CD4-positive, alpha-beta T cell treated with Interleukin-21 for 1 hour (primary cell): ENCODE data around the gene FAM131B.

Experiments
- DNase-seq: peaks from one replicate; pipeline ENCODE4 v3.0.0-alpha.2; 2020

Gene FAM131B

DNA sequence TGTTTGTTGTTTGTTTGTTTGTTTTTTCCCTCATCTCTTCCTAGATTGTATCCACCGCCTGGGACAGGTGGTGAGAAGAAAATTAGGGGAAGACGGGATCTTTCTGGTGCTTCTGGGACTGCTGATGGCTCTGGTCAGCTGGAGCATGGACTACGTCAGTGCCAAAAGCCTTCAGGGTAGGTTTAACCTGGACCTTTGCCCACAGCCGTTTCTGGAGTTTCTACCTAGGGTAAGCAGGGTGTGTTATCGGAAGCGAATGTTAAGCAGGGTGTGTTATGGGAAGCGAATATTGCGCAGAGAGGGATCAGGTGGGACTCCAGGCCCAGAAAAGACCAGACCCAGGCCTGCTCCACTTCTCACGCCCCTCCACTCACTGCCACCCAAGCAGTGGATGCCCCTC, 41.9 kb downstream of the FAM131B start:
- no peak for DNase-seq

DNA sequence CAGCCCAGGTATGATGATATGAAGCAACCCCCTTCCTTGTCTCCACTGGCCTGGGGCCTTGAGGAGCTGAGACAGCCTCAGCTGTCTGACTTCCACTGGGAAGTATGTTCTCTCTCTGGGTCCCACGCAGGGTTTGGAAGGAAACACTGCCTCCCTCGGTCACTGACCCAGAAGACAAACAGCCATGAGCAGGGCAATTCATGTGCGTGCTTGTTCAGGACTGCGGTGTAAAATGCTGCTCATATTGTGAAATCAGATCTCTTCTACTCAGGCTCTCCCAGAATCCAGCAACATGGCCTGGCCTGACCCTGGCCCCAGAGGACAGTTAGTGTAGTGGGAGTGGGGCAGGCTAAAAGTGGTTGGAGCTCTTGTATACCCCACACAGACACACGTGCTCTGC, 43.9 kb downstream of the FAM131B start:
- DNase-seq, result no peak

DNA sequence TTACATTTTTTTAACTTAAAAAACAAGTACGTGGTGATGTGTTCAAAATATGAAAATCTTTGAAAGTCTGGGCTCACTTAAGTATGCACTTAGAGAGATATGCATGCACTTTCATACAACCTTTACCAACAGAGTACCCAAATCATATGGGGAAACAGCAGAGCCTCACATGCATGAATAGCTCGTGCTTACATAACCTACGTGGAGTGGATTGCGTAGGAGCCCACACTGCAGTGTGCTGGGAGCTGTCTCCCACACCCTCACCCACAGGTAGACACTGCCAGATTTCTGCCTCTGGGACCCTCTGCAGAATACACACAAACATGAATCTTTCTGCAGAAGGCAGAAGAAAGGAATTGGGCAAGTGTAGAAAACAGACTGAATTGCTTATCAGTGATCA, 46.0 kb downstream of the FAM131B start:
- no peak for DNase-seq

DNA sequence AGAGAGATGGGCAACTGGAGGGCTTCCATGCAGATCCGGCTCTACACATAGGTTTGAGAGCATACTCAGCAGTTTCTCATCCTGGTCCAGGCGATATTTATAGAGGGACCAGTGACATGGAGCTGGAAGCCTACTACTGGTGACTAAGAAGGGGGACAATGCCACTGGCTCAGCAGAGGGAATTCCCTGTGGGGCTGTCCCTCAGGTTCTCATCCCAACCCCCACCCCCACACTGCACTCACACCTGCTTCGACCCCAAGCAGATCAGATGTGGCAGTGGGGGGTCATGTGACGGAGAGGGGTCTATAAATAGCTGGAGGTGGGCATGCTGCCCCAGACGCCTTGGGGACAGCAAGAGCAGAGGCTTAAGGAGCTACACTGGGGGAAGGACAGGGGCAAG, 46.7 kb downstream of the FAM131B start, which contains the start of gene CLCN1:
Gene CLCN1, plus strand, starts transcription at position 336 of the 400 bp plus-strand sequence. CDS start 102 bp downstream, outside the sequence.
- no peak for DNase-seq

DNA sequence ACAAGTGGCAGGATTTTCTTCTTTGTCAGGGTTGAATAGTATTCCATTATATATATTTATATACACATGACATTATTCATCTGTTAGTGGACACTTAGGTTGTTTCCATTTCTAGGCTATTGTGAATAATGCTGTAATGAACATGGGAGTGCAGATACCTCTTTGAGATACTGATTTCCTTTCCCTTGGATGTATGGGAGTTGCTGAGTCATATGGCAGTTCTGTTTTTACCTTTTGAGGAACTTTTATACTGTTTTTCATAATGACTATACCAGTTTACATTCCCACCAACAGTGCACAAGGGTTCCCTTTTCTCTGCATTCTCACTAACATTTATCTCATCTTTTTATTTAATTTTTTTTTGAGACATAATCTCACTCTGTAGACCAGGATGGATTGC, 48.4 kb downstream of the FAM131B start:
- DNase-seq, result no peak

DNA sequence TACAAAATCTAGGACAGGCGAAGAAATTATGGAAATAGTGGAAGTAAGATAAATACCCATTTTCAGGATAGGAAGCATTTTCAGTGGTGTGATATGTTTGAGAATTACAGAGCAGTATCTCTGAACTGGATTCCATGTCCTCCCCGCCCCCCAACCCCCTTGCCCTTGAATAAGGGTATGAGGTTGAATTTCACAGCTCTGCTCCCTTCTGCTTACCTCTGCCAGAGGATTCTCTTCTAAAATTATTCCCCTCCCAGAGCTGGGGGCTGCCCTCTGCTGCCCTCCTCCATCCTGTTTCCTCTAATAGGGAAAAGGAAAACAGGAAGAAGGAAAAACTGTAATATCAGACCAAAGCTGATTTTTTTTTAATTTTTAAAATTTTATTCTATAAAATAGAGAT, 53.9 kb downstream of the FAM131B start:
- no peak for DNase-seq

DNA sequence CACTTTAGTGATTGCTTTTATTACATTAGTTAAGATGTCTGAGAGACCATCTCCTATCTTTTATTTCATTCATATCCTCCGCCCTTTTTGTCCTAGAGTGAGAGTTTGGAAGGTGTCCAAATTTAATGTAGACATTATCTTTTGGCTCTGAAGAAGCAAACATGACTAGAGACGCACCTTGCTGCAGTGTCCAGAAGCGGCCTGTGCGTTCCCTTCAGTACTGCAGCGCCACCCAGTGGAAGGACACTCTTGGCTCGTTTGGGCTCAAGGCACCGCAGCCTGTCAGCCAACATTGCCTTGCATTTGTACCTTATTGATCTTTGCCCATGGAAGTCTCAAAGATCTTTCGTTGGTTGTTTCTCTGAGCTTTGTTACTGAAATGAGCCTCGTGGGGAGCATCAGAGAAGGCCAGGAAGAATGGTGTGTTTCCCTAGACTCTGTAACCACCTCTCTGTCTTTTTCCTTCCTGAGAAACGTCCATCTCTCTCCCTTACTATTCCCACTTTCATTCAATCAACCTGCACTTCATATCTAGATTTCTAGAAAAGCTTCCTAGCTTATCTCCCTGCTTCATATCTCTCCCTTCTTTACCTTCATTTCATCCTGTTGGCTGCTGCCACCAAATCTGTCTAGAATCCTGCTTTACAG, 57.0 kb downstream of the FAM131B start:
- peak; percentile 74 for DNase-seq

DNA sequence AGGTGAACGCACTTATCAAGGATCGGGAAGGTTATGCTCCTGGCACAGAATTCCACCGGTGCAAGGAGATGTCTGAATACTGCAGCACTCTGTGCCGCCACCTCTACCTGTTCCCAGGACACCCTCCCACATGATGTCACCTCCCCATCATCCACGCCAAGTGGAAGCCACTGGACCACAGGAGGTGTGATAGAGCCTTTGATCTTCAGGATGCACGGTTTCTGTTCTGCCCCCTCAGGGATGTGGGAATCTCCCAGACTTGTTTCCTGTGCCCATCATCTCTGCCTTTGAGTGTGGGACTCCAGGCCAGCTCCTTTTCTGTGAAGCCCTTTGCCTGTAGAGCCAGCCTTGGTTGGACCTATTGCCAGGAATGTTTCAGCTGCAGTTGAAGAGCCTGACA, 57.6 kb downstream of the FAM131B start:
- DNase-seq, result no peak

DNA sequence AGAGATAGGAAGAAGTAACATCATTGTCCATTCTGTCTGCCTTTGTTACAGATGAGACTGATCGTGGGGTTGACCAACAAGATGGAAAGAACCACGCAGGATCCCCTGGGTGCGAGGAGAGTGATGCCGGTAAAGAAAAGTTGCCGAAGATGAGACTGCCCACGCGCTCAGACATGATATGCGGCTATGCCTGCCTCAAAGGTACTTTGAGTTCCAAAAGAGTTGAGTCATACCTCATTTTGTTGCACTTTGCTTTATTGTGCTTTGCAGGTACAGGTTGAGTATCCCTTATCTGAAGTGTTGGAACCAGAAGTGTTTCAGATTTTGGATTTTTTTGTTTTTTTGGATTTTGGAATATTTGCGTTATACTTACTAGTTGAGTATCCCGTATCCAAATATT, 58.8 kb downstream of the FAM131B start:
- DNase-seq, result no peak
